Testis (tissue), 2 donors: ENCODE data around the gene TPCN2.

ENCODE experiments used
- CTCF ChIP-seq, 3 experiments: fragments of 450-650 bp in 2 of 3; fragments of 200-600 bp in 1 of 3; sonication (generic) in 1 of 3; IDR thresholded peaks; one replicate each; pipeline ENCODE4 v1.5.1; 2016 to 2019; ENCODE audit warnings: antibody characterized with exemption in 3 of 3, mild to moderate bottlenecking in 2 of 3, moderate library complexity in 1 of 3
- POLR2A ChIP-seq: fragments of 450-650 bp; IDR thresholded peaks from one replicate; pipeline ENCODE4 v1.6.1; 2017; ENCODE audit warnings: antibody characterized with exemption, mild to moderate bottlenecking, moderate library complexity

- TF ChIP-seq POLR2A, result no peak
- TF ChIP-seq CTCF (IDR thresholded peaks at IDR 0.05), result no peak
Observed at GRCh38 chr11:69089258-69089657, 40.5 kb downstream of the TPCN2 start.
